Neuron (in vitro differentiated cells): ENCODE data around the gene TPSD1.

Experiments used
- H2AFZ ChIP-seq: one replicate; pipeline ENCODE4 v1.6.1; 2013; ENCODE audit warnings: low read depth, mild to moderate bottlenecking, inconsistent platforms, low read length, moderate library complexity
- H3K27me3 ChIP-seq: one replicate; pipeline ENCODE4 v1.6.1; 2013; ENCODE audit warnings: low read length; ENCODE audit not compliant: insufficient read depth
- H3K36me3 ChIP-seq: one replicate; pipeline ENCODE4 v1.6.1; 2013; ENCODE audit warnings: low read length; ENCODE audit not compliant: insufficient read depth
- H3K4me1 ChIP-seq: one replicate; pipeline ENCODE4 v1.6.1; 2013; ENCODE audit warnings: low read length; ENCODE audit not compliant: insufficient read depth
- H3K4me3 ChIP-seq: 2 replicates; pipeline ENCODE4 v1.5.1; 2013; ENCODE audit warnings: mild to moderate bottlenecking, low read length, moderate library complexity
- H3K9me3 ChIP-seq: one replicate; pipeline ENCODE4 v1.6.1; 2013; ENCODE audit warnings: low read length

Gene TPSD1

DNA sequence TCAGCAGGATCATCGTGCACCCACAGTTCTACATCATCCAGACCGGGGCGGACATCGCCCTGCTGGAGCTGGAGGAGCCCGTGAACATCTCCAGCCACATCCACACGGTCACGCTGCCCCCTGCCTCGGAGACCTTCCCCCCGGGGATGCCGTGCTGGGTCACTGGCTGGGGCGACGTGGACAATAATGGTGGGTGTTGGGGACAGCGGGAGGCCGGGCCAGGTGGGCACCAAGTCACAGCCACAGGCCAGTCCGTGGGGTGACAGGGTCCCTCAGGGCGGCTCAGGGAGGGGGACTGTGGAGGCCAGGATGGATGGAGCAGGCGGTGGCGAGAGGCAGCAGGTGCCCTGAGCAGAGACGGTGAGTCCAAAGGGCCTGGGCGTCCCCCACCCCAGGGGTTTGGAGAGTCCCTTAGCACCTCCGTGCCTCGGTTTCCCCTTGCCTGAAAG is 1.0 kb downstream of the TPSD1 start:
- H3K36me3 ChIP-seq = no peaks in the 10 kb centered on the region
- no peak overlapping the region for H2AFZ ChIP-seq

GRCh38 chr16:1257561-1258224 is 1.8 kb downstream of the TPSD1 start:
- no peaks in the 10 kb centered on the region for H3K36me3 ChIP-seq
- H3K27me3 ChIP-seq = peaks cover 38% of the 10 kb centered on the region
- no peaks in the 10 kb centered on the region for H3K9me3 ChIP-seq
- no peak overlapping the region for H3K4me3 ChIP-seq
- H3K4me1 ChIP-seq = no peaks in the 10 kb centered on the region
- no peak overlapping the region for H2AFZ ChIP-seq

More for the DNA sequence above, 1.0 kb downstream of the TPSD1 start:
- Histone ChIP-seq H3K4me1 (no peaks in the 10 kb centered on the region), H3K27me3 (peaks cover 33% of the 10 kb centered on the region), H3K4me3 (no peak overlapping the region), H3K9me3 (no peaks in the 10 kb centered on the region)

DNA sequence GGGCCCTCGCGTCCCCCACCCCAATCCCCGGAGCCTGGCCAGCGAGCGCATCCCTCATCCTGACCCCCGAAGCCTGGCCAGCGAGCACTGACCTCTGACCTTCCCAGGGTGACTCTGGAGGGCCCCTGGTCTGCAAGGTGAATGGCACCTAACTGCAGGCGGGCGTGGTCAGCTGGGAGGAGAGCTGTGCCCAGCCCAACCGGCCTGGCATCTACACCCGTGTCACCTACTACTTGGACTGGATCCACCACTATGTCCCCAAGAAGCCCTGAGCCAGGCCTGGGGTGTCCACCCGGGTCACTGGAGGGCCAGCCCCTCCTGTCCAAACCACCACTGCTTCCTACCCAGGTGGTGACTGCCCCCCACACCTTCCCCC is 2.3 kb downstream of the TPSD1 start:
- Histone ChIP-seq H3K4me3 (no peak overlapping the region), H3K4me1 (no peaks in the 10 kb centered on the region), H3K27me3 (peaks cover 42% of the 10 kb centered on the region), H3K9me3 (no peaks in the 10 kb centered on the region), H2AFZ (no peak overlapping the region), H3K36me3 (no peaks in the 10 kb centered on the region)

DNA sequence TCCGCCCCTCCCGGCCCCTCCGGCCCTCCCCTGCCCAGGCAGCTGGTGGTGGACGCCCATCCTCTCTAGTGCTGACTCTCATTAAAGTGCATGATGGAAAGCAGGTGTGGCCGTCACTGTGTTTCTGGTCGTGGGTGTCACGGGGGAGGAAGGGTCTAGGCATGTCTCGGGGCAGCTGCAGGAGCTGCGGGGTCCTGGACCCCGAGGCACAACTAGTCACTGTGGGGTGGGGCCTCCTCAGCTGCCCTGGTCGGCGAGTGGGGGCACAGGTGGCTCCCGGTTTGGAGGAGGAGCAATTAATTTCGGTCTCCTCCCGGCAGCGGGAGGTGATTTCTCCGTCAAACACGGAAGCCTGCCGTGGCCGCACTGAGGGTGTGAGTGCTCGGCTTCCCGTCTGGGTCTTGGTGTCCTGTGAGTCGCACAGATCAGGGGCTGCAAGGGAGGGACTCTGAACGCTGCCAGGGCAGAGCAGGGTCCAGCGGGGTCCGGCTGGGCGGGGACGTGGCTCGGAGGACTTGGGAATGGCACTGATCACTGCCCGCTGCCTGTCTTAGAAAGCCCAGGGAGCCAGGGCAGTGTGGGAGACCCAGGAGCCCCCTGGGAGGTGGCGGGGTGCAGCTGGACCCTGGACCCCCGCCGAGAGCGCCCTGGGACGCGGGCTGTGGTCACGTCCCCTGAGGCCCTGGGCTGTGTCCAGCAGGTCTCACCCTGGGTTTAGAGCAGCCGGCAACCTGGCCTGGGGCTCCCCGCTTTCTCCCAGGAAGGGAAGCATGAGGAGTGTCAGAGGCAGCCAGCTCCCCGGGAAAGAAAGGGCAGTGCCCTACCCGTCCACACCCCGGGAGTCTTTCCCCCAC is 3.3 kb downstream of the TPSD1 start:
- Histone ChIP-seq H3K4me3 (no peak overlapping the region), H2AFZ (no peak overlapping the region), H3K36me3 (no peaks in the 10 kb centered on the region), H3K27me3 (peaks cover 42% of the 10 kb centered on the region), H3K4me1 (no peaks in the 10 kb centered on the region), H3K9me3 (no peaks in the 10 kb centered on the region)

DNA sequence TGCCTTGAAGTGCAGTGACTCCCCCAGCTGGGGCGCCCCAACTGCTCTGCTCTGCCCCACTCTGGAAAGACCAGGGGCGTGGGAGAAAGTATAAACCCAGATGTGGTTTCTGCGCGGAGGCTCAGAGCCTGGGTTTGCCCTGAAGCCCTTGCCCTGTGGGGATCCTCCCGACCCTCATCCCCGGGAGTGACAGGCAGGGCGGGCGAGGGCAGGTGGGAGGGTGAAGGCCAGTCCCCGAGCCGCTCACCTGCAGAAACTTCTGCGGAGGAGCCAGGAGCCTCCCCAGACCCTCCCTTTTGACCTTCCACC is 3.8 kb downstream of the TPSD1 start:
- no peaks in the 10 kb centered on the region for H3K9me3 ChIP-seq
- H3K4me1 ChIP-seq = no peaks in the 10 kb centered on the region
- H3K4me3 ChIP-seq = no peak overlapping the region
- peaks cover 42% of the 10 kb centered on the region for H3K27me3 ChIP-seq
- H3K36me3 ChIP-seq = no peaks in the 10 kb centered on the region
- H2AFZ ChIP-seq = no peak overlapping the region

DNA sequence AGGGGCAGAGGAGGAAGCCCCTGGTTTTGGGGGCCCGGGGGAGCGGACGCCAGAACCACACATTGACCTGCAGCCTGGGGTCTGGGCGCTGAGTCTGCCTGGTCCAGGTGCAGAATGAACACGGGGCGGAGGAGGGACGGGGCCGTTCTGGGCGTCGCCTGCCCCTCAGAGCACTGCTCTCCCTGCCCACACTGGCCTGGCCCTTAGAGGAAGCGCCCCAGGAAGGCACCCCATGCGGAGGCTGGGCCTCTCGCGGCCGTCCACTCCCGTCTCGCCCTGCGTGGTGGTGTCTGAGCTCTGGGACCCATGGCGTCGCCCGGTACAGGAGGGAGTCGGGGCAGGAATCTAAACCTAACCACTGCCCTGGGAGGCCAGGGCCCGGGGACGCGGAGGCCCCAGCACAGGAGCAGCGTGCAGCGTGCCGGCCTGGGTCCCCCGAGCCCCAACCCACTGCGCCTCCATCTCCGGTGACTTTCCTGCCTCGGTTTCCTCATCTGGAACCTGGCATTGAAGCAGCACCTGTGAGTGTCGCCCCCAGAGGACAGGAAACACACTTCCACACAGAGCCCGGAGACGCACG is 4.3 kb downstream of the TPSD1 start:
- Histone ChIP-seq H3K4me3 (no peak overlapping the region), H3K36me3 (no peaks in the 10 kb centered on the region), H3K4me1 (no peaks in the 10 kb centered on the region), H2AFZ (no peak overlapping the region), H3K27me3 (peaks cover 42% of the 10 kb centered on the region), H3K9me3 (peaks cover 2% of the 10 kb centered on the region)

GRCh38 chr16:1261131-1261892 is 5.4 kb downstream of the TPSD1 start:
- Histone ChIP-seq H3K4me3 (no peak overlapping the region), H3K4me1 (no peaks in the 10 kb centered on the region), H3K9me3 (peaks cover 2% of the 10 kb centered on the region), H3K36me3 (no peaks in the 10 kb centered on the region), H2AFZ (no peak overlapping the region), H3K27me3 (peaks cover 42% of the 10 kb centered on the region)

DNA sequence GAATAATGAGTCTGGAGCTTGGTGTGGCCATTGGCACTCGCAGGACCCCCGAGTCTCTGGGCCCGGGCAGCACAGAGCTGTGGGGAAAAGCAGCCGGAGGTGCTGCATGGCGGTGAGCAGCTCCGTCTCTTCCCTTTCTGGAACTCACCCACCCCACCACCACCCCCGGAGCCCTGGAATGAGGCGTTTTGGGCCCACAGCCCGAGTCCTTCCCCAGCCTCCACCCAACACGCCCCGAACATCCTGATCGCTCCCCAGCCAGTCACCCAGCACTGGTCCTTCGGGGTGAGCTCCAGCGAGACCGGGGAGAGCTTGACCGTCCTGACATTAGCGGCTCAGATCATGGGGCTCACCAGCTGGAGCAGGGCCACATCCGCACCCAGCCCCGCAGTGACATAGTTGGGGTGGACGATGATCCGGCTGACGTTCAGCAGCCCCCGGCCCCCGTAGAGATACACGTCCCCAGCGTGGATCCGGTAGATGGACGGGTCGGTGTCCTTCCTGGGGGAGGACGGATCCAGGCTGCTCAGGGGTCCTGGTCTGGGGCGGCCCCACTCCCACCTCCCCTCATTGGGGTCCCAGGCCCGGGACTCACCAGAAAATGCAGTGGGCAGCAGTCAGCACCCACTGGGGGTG is 6.5 kb downstream of the TPSD1 start:
- peaks cover 42% of the 10 kb centered on the region for H3K27me3 ChIP-seq
- no peak overlapping the region for H3K4me3 ChIP-seq
- H2AFZ ChIP-seq = no peak overlapping the region
- no peaks in the 10 kb centered on the region for H3K4me1 ChIP-seq
- H3K36me3 ChIP-seq = no peaks in the 10 kb centered on the region
- H3K9me3 ChIP-seq = peaks cover 2% of the 10 kb centered on the region

DNA sequence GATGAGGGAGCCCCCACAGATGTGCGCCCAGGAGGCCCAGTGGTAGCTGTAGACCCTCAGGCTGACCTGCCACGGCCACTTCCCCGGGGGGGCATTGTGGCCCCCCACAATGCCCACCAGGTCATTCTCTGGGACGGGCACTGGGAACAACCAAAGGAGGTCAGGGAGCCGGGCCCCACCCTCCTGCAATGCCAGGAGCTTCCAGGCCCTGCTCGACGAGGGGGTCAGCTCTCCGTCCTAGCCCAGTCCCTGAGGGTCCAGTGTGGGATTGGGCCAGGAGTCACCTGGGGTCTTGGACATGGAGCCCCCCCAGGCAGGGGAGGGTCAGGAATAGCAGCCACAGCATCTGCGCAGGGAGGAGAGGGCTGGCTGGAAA is 7.0 kb downstream of the TPSD1 start:
- Histone ChIP-seq H2AFZ (no peak overlapping the region), H3K27me3 (peaks cover 39% of the 10 kb centered on the region), H3K36me3 (no peaks in the 10 kb centered on the region), H3K4me1 (no peaks in the 10 kb centered on the region), H3K4me3 (no peak overlapping the region), H3K9me3 (peaks cover 2% of the 10 kb centered on the region)

- Histone ChIP-seq H3K27me3 (peaks cover 38% of the 10 kb centered on the region), H3K36me3 (no peaks in the 10 kb centered on the region), H3K9me3 (peaks cover 2% of the 10 kb centered on the region), H3K4me3 (no peak overlapping the region), H2AFZ (no peak overlapping the region), H3K4me1 (no peaks in the 10 kb centered on the region)
Observed at GRCh38 chr16:1263591-1264344, 7.9 kb downstream of the TPSD1 start.

DNA sequence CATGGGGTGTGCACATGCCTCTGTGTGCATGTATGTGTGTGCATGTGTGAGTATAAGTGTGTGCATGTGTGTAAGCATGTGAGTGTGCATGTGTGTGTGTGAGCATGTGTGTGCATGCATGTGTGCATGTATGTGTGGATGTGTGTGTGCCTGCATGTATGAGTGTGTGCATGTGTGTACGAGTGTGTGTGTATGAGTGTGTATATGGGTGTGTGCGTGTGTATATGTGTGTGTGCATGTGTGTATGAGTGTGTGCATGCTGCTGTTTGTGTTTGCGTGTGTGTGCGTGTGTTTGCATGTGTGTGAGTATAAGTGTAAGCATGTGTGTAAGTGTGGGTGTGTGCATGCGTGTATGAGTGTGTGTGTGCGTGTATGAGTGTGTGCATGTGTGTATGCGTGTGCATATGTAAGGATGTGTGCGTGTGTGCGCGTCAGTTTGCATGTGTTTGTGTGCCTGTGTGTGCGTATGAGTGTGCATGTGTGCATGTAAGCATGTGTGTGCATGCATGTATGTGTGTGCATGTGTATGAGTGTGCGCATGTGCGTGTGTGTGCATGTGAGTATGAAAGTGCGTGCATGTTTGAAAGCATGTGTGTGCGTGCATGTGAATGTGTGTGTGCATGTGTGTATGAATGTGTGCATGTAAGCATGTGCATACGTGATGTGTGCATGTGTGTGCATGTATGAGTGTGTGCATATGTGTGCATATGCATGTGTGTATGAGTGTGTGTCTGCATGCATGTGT is 8.6 kb downstream of the TPSD1 start:
- Histone ChIP-seq H3K9me3 (peaks cover 2% of the 10 kb centered on the region), H3K27me3 (peaks cover 30% of the 10 kb centered on the region), H2AFZ (no peak overlapping the region), H3K4me1 (no peaks in the 10 kb centered on the region), H3K36me3 (no peaks in the 10 kb centered on the region), H3K4me3 (no peak overlapping the region)
